Measurements from ENCODE around the gene MBIP.

DNA sequence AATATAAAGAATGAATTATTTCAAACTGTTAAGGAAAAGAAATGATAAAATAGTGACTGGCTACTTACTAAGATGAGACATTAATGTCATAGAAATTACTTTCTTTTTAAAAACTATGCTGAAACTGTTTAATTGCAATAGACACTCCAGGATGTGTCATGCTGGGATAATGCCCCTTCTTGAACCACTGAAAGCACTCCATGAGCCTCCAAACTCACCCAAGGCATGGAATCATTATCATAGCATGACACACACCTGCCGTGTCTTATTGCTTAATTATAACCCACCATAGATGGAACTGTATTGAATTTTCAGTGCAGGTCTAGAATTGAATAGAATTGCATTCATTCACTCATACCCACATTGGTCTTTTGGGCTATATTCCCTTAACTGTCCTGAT is 4.3 kb downstream of the MBIP start:
- TF ChIP-seq, protein P1, sequence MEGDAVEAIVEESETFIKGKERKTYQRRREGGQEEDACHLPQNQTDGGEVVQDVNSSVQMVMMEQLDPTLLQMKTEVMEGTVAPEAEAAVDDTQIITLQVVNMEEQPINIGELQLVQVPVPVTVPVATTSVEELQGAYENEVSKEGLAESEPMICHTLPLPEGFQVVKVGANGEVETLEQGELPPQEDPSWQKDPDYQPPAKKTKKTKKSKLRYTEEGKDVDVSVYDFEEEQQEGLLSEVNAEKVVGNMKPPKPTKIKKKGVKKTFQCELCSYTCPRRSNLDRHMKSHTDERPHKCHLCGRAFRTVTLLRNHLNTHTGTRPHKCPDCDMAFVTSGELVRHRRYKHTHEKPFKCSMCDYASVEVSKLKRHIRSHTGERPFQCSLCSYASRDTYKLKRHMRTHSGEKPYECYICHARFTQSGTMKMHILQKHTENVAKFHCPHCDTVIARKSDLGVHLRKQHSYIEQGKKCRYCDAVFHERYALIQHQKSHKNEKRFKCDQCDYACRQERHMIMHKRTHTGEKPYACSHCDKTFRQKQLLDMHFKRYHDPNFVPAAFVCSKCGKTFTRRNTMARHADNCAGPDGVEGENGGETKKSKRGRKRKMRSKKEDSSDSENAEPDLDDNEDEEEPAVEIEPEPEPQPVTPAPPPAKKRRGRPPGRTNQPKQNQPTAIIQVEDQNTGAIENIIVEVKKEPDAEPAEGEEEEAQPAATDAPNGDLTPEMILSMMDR (IDR thresholded peaks at IDR 0.05; ENCODE audit: insufficient read depth, low read depth, low read length), result no peak
- TF ChIP-seq EZH2 (IDR thresholded peaks at IDR 0.05; ENCODE audit: insufficient read depth, low read length), result no peak

Data from astrocyte (in vitro differentiated cells and primary cell).